HG03066 (cell line): ENCODE data around the gene SUGCT.
"Not testable (repeated sequence)": the region's sequence is repeated elsewhere in the genome, so short reads cannot be mapped to it uniquely, and the experiment has no call there.

Source experiments
- ATAC-seq: cut with Tn5 transposase; IDR thresholded peaks from one replicate; pipeline ENCODE4 v1.9.1; 2021; ENCODE audit warnings: low read depth; ENCODE audit not compliant: unreplicated experiment

SUGCT gene

DNA sequence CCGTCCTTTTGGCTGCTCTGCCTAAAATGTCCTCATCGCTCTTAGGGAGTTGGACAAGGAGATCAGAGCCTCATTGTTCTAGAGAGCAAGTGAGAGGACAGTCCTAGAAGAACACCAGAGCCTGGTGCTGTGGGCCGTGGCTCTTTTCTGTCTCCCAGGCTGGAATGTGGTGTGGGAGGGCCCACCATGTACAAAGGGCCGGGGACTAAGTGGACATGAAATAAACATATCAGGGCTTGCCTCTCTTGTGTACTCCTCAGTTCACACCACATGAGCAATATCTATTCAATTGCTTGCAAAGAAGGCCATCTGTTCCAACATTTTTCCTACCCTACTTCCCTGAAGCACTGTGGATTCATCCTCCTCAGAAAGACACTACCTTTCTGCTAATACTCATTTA is 510.4 kb downstream of the SUGCT start:
- no peak for ATAC-seq

DNA sequence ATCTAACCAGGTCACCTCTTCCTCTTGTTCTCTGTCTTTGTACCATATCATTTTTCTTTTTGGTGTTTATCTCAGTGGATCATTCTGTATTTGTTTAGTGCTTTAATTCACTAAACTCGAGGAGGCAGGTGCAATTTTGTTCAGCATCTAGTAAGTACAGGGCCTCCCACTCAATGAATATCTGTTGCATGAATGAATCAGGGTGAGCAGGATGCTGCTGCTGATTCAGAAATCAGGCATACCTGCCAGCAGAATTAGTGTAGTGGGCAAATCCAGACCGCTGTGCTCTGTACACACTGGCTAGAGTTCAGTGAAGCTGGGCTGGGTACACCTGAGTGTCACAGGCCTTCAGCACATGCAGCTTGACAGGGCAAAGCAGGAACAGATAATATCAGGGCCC is 511.9 kb downstream of the SUGCT start:
- ATAC-seq, result no peak

DNA sequence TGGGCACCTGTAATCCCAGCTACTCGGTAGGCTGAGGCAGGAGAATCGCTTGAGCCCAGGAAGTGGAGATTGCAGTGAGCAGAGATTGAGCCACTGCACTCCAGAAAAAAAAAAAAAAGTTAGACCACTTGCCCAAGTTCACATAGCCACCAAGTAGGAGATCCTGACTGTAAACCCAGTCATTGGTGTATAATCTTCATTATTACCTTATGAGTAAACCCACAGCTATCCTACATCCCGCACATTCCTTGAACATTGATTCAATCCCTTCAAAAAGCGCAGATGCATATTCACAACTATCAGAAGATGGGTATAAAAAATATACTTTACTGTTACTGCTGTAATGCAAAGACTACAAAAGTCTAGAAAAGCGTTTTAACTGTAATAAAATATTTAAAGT is 512.9 kb downstream of the SUGCT start:
- no peak for ATAC-seq

DNA sequence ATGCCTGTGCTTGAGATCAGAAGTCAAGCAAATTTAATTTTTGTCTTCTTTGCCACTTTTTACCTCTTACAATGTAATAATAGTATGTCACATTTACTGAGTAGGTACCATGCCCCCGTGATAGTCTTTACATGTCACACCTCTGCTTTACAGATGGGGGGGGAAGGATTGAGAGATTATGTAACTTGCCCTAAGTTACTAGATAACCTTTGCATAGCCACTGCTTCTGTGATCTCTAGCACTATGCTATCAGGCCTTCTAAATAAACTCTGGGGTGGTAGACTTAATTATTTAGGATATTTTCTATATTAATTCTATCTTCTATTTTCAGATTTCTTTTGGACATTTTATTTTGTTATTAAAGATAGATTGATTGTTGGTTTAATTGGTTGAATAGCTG is 514.4 kb downstream of the SUGCT start:
- ATAC-seq, result no peak

DNA sequence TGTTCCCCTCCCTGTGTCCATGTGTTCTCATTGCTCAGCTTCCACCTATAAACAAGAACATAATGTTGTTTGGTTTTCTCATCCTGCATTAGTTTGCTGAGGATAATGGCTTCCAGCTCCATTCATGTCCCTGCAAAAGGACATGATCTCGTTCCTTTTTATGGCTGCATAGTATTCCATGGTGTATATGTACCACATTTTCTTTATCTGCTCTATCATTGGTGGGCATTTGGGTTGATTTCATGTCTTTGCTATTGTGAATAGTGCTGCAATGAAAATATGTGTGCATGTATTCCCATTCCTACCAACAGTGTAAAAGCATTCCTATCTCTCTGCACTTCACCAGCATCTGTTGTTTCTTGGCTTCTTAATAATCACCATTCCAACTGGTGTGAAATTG is 516.1 kb downstream of the SUGCT start:
- ATAC-seq, result not testable (repeated sequence)

DNA sequence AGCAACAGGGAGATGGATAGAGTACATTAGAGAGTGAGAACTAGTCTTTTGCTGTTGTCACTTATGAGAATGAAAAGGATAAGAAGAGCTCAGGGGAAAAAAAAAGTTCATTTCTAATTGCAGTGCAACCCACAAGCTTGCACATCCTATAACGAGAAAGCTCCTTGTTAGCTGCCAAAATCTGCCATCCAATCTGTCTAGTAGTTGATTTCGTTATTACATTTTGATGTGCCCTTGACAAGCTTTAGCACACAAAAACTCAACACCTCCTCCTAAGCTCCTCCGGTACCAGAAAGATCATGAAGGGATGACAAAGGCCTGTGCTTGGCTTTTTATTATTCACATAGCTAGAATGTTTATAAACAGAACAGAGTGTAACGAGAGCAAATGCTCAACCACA is 519.4 kb downstream of the SUGCT start:
- ATAC-seq, result no peak

DNA sequence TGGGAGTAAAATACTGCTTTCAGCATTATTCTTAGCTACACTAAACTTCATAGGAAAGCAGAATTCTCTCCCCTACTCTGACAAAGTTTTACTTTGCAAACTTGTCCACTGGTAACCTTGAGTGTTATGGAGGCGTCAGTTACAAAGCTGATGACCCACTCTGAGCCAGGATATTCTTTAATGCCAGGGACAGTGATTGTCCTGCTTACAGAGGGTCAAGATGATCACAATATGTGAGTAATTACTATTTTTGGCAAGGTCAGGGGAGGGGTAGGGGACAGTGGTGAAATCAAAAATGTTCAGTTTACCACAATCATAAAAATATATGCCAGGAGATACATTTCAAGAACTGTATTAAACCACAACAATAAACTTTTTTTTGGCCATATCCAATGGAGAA is 520.6 kb downstream of the SUGCT start:
- ATAC-seq, result no peak

DNA sequence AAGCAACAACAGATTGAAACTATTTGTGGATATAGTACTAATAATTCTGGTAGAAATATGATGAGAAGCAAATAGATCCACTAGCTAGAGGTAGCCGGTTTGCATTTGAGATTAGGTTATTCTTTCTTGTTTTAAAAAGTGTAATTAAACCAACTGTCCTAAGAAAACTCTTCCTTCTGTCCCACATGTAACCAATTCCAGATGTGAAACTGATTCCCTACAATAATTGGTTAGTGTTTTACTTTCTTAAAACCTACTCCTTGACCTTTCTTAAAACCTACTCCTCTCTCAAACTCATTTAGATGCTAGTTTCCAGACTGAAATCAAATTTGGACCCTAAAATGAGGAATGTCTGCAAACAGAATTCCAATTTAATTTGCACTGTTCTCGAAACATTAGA is 521.5 kb downstream of the SUGCT start:
- no peak for ATAC-seq

DNA sequence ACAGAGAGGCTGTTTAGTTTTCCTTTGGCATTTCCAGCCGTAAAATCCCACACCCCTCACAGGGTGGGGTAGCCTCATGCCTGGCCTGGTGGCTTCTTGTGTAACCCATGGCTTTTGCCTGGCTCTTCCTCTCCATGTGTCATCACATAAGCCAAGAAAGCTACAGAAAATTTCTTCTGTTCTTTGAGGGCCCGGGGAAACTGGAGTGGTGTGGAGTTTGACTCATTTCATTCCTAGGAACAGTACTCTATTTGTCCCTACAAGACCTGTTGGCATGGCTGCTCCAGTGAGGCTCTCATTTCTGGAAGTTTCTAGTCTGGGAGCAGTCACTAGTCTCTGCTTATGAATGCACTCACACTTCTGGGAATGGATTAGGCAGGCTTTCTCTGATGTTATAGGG is 523.9 kb downstream of the SUGCT start:
- ATAC-seq, result no peak

DNA sequence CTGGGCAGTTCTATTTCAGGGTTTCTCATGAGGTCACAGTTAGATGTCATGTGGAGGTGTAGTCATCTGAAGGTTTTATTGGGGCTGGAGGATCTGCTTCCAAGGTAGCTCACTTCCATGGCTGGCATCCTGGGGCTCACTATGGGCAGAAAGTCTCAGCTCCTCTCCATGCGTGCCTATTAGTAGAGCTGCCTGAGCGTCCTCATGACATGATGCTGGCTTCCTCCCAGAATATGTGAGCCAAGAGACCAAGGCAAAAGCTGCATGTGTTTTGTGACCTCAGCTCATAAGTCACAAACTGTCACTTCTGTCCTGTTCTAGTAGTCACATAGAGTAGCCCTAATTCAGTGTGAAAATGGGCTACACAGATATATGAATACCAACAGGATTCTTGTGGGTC is 524.4 kb downstream of the SUGCT start:
- ATAC-seq, result no peak

DNA sequence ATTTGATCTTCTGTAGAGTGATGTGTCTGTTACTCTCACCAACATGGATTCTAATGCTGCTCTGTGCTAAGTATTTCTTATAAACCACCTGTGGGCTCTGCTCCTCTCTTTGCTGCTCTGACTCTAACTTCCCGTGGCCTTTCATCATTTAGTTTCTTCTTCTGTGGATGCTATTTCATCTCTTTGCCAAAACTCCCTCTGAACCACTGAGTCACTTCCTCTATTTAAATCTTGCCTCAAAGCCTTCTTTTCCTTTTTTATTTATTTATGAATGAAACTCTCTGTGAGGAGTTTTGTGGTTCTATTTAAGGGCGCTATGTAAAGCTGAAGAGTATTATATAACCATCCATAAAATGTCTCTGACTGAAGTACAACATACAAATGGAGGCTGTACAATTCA is 538.5 kb downstream of the SUGCT start:
- no peak for ATAC-seq

DNA sequence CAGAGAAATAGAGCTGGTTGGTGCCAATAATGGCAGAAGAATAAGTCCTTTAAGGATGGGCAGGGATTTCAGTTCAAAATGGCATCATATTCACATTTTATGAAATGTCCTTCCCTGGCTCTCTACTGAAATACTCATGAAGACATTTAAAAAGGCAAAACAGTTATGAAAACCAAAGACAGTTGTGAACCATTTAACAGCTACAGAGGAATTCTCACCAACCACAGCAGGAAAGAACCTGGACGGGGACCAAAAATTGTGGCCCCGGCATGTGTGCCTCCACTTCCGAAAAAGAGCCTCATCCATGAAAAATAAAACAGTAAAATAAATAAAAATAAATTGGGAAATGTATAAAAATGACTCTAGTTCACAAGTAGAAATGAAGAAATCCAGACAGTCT is 539.5 kb downstream of the SUGCT start:
- no peak for ATAC-seq

DNA sequence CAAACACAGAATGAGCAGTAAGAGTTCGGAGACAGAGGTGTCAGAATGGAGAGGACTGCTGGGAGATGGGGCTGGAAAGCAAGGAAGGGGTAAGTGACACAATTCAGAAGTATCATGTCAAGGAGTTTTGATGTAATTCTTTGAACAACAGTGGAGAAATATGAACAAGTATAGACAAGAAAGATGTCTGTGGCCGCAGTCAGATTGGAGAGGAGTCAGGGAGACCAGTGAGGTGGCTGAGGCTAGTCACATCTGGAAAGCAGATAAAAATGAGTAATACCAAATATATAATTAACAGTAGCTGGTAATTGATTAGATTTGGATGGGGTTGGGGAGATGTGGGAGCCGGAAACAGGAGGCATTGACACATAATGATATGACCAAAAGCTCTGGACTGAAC is 540.9 kb downstream of the SUGCT start:
- ATAC-seq, result no peak

DNA sequence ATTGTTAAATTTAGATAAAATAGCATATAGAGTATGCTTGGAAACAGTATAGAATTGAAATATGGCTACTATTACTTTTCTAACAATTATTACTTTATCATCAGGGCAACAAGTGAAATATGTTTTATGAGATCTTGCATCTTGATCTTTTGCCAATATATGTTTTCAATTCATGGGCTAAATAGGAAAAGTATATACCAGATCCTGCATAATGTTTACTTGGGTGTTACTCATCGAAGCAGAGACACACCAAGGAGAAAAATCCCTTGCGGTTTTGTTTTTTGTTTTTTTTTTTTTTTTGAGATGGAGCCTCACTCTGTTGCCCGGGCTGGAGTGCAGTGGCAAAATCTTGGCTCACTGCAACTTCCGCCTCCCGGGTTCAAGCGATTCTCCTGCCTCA is 541.4 kb downstream of the SUGCT start:
- ATAC-seq, result no peak

DNA sequence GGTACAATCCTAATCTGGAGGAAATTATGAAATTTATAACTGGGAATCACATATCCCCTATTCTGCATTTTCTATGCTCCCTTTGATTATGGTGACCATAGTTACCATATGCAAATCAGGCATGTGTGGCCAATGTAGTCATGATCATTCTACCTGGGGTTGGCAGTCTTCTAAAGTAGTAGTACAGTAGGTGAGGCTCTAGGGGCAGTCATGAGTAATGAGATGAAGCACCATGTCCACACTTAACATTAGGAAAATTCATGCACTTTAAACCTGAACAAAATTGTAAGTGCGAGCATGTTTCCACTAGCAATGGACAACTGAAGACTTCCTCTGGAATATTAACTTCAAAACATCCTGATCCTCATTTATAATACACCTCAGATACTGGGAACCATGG is 545.9 kb downstream of the SUGCT start:
- no peak for ATAC-seq

DNA sequence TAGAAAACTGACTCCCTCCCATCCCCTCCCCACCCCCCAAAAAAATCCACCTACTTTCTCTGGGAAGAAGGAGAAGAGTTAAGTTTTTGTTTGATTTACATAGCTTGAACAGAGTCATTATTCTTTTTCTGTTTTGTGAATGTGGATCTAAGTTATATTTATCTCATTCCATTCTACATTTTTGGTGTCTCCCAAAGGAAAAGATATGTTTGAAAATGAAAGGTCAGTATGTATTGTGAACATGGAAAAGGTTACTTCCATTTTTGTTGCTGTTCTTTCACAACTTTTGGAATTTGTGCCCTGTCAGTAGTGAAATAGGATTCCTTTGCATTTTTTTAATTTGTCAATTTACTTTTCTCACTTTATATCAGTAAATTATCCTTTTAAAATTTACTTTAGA is 547.9 kb downstream of the SUGCT start:
- no peak for ATAC-seq

DNA sequence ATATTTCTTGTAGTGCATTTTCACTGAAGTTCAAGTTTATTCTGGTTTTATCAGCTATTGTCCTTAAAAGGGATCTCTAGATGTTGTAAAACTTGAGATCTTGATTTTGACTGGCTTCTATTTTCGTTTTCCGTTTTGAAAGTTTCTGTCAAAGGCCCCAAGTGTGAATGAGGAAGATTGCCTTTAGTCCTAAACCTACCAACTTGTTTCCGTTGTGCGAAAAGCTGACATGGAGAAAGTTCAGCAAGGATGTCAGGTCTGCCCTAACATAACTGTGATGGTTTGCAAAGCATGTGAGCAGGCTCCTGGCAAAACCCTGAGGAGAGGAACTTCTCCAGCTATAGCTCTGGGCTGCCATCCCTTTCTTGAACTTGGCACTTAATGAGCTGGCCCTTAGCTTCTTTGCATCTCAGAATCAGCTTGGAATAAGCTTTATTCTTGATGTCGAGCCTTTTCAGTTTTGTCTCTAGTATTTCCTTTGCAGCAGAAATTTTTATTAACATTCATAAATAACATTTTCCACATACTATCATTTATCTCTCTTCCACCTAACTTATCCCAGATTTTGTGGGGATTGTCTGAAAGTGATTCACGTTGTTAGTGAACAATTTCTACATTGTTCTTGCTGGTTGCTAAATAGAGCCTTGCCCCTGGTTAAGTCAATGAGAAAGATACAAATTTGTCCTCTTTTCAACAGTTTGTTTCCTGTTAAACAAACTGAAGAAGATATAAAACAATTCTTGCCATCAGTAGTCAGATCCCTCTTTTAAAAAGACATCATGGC is 559.4 kb downstream of the SUGCT start:
- ATAC-seq, result no peak

DNA sequence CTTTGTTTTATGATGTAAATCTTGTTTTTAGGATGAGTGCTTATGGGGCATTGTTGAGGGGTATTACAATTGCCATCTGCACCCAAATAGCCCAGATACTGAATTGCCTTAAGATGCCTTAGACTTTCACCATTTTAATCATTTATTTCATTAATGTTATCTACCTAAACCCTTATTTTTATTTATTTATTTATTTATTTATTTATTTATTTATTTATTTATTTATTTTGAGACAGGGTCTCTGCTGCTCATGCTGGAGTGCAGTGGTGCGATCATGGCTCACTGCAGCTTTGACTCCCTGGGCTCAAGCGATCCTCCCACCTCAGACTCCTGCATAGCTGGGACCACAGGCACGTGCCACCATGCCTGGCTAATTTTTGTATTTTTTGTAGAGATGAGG is 560.2 kb downstream of the SUGCT start:
- ATAC-seq, result no peak

DNA sequence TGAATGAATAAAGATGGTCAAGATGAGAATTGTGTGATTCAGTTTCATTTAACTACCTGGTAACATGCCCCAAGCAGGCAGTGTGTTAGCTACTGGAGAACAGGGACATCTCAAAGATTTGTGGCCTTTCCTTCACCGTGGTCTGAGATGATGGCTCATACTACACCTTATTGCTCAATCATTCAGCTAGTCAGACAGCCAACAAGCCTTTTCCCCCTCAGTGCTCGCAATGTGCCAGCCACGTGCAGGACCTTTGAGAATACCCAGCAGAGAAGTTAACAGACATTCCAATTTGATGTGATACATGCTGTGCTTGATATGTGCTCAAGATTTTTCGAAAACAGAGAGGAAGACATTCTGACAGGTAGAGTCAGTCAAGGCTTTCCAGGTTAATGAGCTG is 562.8 kb downstream of the SUGCT start:
- no peak for ATAC-seq

DNA sequence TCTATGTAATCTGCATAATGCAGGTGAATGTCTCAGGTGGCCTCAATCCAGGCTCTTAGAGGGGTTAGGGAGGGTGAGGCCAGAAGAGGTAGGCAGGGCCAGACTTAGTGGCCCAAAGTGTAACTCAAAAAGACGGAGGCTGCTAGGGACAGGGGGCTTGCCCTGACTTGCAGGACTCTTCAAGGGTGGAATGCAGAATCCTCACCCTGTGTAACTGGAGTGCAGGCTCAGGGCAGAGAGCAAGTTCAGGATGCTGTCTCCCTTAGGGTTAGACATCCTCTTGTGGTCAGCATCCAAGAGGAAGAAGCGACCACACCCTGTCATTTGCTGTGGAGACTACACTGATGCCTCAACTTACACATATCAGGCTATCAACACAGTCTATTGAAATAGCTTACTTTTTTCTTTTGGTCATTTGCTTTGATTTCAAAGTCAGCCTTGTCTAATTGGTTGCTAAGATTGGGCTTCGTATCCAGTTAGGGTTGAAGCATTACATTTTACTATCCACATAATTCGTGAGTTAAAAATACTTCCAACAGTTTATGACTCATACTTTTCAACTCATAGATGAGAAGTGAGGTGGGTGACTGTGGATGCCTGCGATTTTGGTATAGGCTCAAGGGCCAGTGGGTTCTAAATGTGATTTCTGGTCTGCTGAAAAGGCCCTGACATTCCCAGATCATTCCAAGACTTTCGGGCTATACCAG is 563.6 kb downstream of the SUGCT start:
- ATAC-seq, result no peak

DNA sequence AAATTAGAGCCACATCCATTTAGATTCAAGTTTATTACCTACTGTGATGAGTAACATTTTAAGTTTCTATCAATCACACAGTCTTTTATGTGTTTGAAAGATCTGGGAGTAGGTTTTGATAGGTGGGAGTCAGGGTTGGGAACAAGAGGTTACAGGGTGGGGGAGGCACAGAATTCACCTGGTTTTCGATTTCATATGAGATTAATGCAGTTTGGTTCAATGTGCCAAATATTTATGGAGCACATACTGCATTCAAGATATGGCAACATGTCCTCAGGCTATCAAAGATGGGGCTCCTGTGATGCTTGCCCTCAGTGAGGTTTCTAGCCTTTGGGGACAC is 564.1 kb downstream of the SUGCT start:
- no peak for ATAC-seq

DNA sequence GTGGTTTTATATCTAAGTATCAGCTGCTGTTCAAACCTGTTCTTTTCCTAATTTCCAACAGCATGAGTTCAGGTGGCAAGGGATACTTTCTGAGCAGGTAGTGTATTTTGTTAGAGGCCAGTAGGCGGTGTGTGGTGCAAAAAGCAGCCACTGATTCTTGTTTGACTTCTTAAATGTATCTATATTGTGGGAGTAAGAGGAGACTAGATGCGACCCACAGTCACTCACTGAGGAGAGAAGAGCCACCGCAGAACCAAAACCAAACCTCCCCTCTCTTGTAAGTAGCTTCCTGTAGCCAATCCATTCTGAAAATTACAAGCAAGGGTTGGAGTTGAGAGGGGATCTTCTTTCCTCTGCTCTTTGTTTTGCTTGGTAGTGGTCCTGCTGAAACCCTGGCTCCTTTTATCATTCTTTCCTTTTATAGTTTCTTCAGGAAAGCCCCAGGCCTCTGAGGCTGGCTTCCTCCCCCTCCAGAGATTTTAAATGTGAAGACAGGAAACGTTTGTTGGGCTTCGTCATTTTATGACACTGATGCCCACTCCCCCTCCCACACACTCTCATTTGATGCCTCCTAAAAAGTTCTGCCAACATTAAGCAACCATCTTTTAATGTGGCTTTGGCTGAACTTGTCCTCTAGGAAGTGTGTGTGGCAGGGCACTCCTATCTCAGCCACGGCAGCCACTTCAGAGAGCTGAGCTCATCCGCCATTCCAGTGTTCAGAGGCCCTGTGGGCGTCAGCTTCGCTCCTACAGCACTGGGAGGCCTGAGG is 566.0 kb downstream of the SUGCT start:
- no peak for ATAC-seq
